ENCODE results near the gene CYP46A1.
"Not testable (repeated sequence)": the region's sequence is repeated elsewhere in the genome, so short reads cannot be mapped to it uniquely, and the experiment has no call there.

Gene CYP46A1

GRCh38 chr14:99657645-99658155 lies 26.4 kb upstream of the CYP46A1 start:
- DNase-seq (ENCODE audit: low read depth in 2 of 2) = no peak

GRCh38 chr14:99658218-99658845 lies 25.8 kb upstream of the CYP46A1 start:
- no peak for DNase-seq (ENCODE audit: low read depth in 2 of 2)

GRCh38 chr14:99659333-99659741 lies 24.8 kb upstream of the CYP46A1 start:
- DNase-seq (ENCODE audit: low read depth in 2 of 2) = no peak

- DNase-seq (ENCODE audit: low read depth in 2 of 2) = no peak
These were observed 24.0 kb upstream of the CYP46A1 start for GRCh38 chr14:99660006-99660566.

- no peak for DNase-seq (ENCODE audit: low read depth in 2 of 2)
These were observed 23.3 kb upstream of the CYP46A1 start for GRCh38 chr14:99660794-99661193.

GRCh38 chr14:99661206-99661605 lies 22.9 kb upstream of the CYP46A1 start:
- not testable (repeated sequence) for DNase-seq (ENCODE audit: low read depth in 2 of 2)

GRCh38 chr14:99662846-99663245 lies 21.3 kb upstream of the CYP46A1 start:
- no peak for DNase-seq (ENCODE audit: low read depth in 2 of 2)

GRCh38 chr14:99663386-99664057 lies 20.6 kb upstream of the CYP46A1 start:
- no peak for DNase-seq (ENCODE audit: low read depth in 2 of 2)

- no peak for DNase-seq (ENCODE audit: low read depth in 2 of 2)
These were observed 19.8 kb upstream of the CYP46A1 start for GRCh38 chr14:99664058-99664936.

- no peak for DNase-seq (ENCODE audit: low read depth in 2 of 2)
These were observed 19.2 kb upstream of the CYP46A1 start for GRCh38 chr14:99664937-99665273.

- DNase-seq (ENCODE audit: low read depth in 2 of 2) = no peak
These were observed 17.6 kb upstream of the CYP46A1 start for GRCh38 chr14:99666533-99666932.

- DNase-seq (ENCODE audit: low read depth in 2 of 2) = no peak
These were observed 17.1 kb upstream of the CYP46A1 start for GRCh38 chr14:99667045-99667444.

- DNase-seq (ENCODE audit: low read depth in 2 of 2) = no peak
These were observed 16.3 kb upstream of the CYP46A1 start for GRCh38 chr14:99667821-99668220.

- DNase-seq (ENCODE audit: low read depth in 2 of 2) = no peak
These were observed 15.5 kb upstream of the CYP46A1 start for GRCh38 chr14:99668307-99669295.

- no peak for DNase-seq (ENCODE audit: low read depth in 2 of 2)
These were observed 13.5 kb upstream of the CYP46A1 start for GRCh38 chr14:99670361-99671234.

GRCh38 chr14:99671235-99672224 lies 12.6 kb upstream of the CYP46A1 start:
- no peak for DNase-seq (ENCODE audit: low read depth in 2 of 2)

- no peak for DNase-seq (ENCODE audit: low read depth in 2 of 2)
These were observed 11.4 kb upstream of the CYP46A1 start for GRCh38 chr14:99672506-99673304.

All from stimulated activated CD8-positive, alpha-beta memory T cell treated with anti-CD3 and anti-CD28 coated beads, Interleukin-7, amount 100 ng/mL, for 1 hour (primary cell).